ENCODE measurements around the gene MTFR1L.

The MTFR1L gene

DNA sequence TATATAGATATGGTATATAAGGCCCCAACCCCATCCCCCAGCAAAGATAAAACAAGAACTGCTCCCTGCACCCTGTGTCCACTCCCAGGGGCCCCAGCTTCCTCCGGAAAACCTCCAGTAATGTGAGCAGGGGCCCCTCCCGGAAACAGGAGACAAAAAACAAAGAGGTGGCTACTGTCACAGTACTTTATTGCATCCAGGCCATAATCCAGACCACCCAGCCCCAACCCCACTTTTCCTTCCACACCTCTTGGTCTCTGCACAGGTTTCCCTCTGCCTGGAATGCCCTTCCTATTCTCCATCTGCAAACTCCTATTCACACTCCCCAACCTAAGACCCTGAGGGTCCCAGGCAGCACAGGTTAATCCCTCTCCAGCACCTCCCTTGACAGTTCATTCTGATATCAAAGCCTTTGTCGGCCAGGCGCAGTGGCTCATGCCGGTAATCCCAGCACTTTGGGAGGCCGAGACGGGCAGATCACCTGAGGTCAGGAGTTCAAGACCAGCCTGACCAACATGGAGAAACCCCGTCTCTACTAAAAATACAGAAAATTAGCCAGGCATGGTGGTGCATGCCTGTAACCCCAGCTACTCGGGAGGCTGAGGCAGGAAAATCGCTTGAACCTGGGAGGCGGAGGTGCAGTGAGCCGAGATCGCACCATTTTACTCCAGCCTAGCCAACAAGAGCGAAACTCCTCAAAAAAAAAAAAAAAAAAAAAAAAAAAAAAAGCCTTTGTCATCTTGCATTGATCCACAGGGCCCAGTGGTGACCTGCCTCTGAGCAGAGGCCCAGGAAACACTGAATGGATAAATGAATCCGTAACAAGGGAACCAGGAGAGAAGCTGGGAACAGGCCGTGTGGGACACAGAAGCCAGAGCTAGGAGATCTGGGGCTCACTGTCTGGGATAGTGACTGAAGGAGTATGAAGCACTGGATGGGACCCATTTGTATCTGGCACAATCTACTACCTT is 41.8 kb downstream of the MTFR1L start:
- no peak overlapping the region for H3K4me3 ChIP-seq (ENCODE audit: control insufficient read depth, low read depth, low read length)
- TF ChIP-seq, protein P1, sequence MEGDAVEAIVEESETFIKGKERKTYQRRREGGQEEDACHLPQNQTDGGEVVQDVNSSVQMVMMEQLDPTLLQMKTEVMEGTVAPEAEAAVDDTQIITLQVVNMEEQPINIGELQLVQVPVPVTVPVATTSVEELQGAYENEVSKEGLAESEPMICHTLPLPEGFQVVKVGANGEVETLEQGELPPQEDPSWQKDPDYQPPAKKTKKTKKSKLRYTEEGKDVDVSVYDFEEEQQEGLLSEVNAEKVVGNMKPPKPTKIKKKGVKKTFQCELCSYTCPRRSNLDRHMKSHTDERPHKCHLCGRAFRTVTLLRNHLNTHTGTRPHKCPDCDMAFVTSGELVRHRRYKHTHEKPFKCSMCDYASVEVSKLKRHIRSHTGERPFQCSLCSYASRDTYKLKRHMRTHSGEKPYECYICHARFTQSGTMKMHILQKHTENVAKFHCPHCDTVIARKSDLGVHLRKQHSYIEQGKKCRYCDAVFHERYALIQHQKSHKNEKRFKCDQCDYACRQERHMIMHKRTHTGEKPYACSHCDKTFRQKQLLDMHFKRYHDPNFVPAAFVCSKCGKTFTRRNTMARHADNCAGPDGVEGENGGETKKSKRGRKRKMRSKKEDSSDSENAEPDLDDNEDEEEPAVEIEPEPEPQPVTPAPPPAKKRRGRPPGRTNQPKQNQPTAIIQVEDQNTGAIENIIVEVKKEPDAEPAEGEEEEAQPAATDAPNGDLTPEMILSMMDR (conservative IDR thresholded peaks at IDR 0.05; ENCODE audit: control insufficient read depth, insufficient read depth, low read depth, low read length) = no peak
- DNase-seq (ENCODE audit: low read depth) = no peak

DNA sequence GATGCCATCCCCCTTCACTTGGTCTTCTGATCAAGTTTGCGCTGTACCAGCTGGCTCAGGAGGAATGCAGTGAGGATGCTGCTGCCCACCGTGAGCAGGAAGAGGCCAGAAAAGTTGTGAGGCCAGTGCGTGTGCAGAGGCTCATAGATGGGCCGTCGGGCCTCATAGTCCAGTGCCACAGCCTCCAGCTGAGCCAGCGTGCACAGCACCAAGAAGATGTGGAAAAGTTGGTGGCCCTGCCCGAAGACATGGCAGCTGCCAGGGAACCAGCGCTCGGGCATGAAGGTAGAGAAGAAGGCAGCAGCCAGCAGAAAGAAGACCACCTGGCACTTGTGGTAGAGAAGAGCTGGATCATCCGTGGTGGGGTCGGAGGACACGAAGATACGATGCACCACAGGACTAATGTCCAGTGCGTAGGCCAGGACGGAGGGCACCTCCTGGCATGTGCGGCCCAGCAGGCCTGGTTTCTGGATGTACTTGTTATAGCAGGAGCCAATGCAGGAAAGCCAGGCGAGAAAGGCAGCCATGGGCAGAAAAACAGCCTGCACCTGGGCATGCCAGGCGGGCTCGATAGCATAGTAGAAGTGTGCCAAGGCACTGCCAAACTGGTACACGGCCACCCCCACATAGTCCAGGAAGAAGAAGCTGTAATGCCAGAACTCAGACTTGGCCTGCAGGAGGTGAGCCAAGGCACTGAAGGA is 43.2 kb downstream of the MTFR1L start:
- TF ChIP-seq, protein P1 (conservative IDR thresholded peaks at IDR 0.05; ENCODE audit: control insufficient read depth, insufficient read depth, low read depth, low read length) = no peak
- DNase-seq (ENCODE audit: low read depth) = no peak
- H3K4me3 ChIP-seq (ENCODE audit: control insufficient read depth, low read depth, low read length) = no peak overlapping the region

DNA sequence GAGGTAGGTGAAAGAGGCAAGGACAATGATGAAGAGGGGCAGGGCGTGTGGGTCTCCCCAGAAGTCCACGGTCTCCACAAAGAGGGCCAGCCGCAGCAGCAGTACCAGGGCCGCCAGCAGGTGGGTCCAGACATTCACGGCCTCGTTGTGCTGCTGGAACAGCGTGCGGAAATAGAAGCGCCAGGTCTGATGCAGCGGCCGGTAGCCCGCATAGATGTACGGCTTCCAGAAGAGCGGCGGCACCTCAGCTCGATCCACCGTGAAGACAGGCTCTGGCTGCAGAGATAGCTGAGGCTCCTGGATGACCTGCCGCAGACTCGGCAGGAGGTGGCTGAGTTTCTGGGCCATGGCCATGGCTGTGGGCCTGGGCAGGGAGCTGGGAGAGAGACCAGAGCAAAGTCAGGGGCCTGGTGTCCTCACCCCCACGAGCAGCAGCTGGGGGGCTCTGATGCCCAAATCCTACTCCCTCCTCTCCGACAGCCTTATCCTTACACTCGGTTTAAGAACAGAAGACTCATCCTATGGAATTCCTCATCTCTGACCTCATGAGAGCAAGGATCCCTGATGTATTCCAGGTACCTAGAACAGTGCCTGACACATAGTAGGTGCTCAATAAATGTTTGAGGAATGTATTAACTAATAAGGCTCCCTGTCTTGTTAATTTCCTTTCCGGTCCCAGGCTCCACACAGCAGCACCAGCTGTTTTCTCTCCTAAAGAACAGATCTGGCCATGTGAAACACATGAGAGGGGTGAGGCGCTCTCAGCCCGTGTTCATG is 43.9 kb downstream of the MTFR1L start:
- H3K4me3 ChIP-seq (ENCODE audit: control insufficient read depth, low read depth, low read length) = no peak overlapping the region
- DNase-seq (ENCODE audit: low read depth) = no peak
- TF ChIP-seq, protein P1 (conservative IDR thresholded peaks at IDR 0.05; ENCODE audit: control insufficient read depth, insufficient read depth, low read depth, low read length) = no peak

DNA sequence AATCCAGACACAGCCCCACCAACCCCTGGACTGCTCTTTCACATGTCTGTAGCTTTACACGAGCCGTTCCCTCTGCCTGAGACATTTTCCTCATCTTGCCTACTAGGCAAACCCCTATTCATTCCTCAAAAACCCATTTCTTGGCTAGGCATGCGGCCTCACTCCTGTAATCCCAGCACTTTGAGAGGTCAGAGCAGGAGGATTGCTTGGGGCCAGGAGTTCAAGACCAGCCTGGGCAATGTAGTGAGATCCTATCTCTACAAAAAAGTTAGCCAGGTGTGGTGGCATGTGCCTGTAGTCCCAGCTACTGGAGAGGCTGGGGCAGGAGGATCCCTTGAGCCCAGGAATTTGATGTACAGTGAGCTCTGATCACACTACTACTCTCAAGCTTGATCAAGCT is 44.7 kb downstream of the MTFR1L start:
- H3K4me3 ChIP-seq (ENCODE audit: control insufficient read depth, low read depth, low read length) = no peak overlapping the region
- DNase-seq (ENCODE audit: low read depth) = no peak
- TF ChIP-seq, protein P1 (conservative IDR thresholded peaks at IDR 0.05; ENCODE audit: control insufficient read depth, insufficient read depth, low read depth, low read length) = no peak

DNA sequence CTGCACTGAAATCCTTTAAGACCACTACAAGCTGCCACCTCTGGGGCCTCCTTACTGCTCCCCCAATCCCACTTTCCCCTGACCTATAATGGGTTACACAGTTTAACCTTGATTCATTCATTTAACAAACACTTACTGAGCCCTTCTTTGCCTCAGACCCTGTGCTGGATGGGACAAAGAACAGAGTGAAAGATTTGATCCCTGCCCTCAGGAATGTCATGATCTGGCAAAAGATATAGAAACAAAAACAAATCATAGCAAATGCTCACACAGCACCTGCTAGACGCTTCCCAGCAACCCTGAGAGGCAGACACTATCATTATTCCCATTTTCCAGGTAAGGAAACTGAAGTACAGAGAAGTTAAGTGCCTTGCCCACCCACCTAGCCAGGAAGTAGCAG is 46.5 kb downstream of the MTFR1L start:
- no peak for DNase-seq (ENCODE audit: low read depth)
- no peak overlapping the region for H3K4me3 ChIP-seq (ENCODE audit: control insufficient read depth, low read depth, low read length)
- TF ChIP-seq, protein P1 (conservative IDR thresholded peaks at IDR 0.05; ENCODE audit: control insufficient read depth, insufficient read depth, low read depth, low read length) = no peak

DNA sequence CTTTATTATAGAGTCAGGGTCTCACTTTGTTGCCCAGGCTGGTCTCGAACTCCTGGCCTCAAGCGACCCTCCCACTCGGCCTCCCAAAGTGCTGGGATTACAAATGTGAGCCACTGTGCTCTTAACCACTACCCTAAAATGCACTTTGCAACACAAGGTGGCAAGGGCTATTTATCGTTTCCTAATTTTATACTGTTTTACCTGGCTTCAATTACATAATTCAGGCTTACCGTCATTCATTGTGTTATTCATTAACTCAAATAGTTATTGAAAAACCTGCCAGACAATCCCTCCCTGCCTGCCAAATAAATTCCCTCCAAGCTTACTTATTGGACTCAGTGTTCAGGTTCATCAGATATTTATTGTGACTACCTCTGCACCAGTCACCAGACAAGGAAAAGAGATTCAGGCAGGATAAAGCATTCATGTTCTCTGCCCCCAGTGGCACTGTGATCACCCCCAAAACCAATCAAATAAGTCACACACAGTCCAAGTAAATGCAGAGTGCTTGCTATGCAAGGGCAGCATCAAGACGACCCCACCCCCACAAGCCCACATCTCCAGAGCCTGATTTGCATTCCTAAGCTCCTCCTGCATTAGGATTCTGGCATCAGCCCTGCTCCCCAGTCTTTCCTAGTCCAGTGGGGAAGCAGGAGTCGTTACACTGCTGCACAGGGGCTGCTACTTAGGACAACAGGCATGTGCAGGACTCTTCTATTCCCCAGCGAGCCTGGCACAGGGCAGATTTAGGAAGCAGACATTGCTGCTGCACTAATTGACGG is 47.6 kb downstream of the MTFR1L start:
- H3K4me3 ChIP-seq (ENCODE audit: control insufficient read depth, low read depth, low read length) = no peak overlapping the region
- no peak for DNase-seq (ENCODE audit: low read depth)
- TF ChIP-seq, protein P1 (conservative IDR thresholded peaks at IDR 0.05; ENCODE audit: control insufficient read depth, insufficient read depth, low read depth, low read length) = no peak
